ENCODE data around the gene ADAMTS19.

Gene ADAMTS19

GRCh38 chr5:129748913-129749880 is 289.1 kb downstream of the ADAMTS19 start:
- DNase-seq (ENCODE audit: low read depth in 4 of 4, low spot score in 1 of 4) = no peak

- DNase-seq (ENCODE audit: low read depth in 4 of 4, low spot score in 1 of 4) = no peak
Observed at GRCh38 chr5:129760636-129761325, 300.7 kb downstream of the ADAMTS19 start.

- DNase-seq (ENCODE audit: low read depth in 4 of 4, low spot score in 1 of 4) = no peak
Observed at GRCh38 chr5:129763651-129764050, 303.6 kb downstream of the ADAMTS19 start.

GRCh38 chr5:129766798-129767197 is 306.7 kb downstream of the ADAMTS19 start:
- DNase-seq (ENCODE audit: low read depth in 4 of 4, low spot score in 1 of 4) = no peak

- DNase-seq (ENCODE audit: low read depth in 4 of 4, low spot score in 1 of 4) = peak; percentile 33 to 46 (median 40)
Observed at GRCh38 chr5:129767927-129768380, 307.9 kb downstream of the ADAMTS19 start.

- DNase-seq (ENCODE audit: low read depth in 4 of 4, low spot score in 1 of 4) = no peak
Observed at GRCh38 chr5:129768735-129769134, 308.6 kb downstream of the ADAMTS19 start.

GRCh38 chr5:129770024-129770820 is 310.1 kb downstream of the ADAMTS19 start:
- no peak for DNase-seq (ENCODE audit: low read depth in 4 of 4, low spot score in 1 of 4)

- DNase-seq (ENCODE audit: low read depth in 4 of 4, low spot score in 1 of 4) = peak; percentile 6 to 28 (median 14)
Observed at GRCh38 chr5:129771058-129771838, 311.1 kb downstream of the ADAMTS19 start.

GRCh38 chr5:129773376-129773775 is 313.3 kb downstream of the ADAMTS19 start:
- no peak for DNase-seq (ENCODE audit: low read depth in 4 of 4, low spot score in 1 of 4)

GRCh38 chr5:129781594-129781993 is 321.5 kb downstream of the ADAMTS19 start:
- DNase-seq (ENCODE audit: low read depth in 4 of 4, low spot score in 1 of 4) = no peak

All from stimulated activated CD4-positive, alpha-beta T cell treated with anti-CD3 and anti-CD28 coated beads, Interleukin-1b, Interleukin-23, amount 100 ng/mL, for 24 hours (primary cell).